Neural cell (in vitro differentiated cells): ENCODE measurements around the gene BRIP1.
"Not testable (repeated sequence)": the region's sequence is repeated elsewhere in the genome, so short reads cannot be mapped to it uniquely, and the experiment has no call there.

ENCODE experiments used
- EP300 ChIP-seq: fragments of 450-650 bp; conservative IDR thresholded peaks from 2 replicates; pipeline ENCODE4 v1.6.1; 2014; ENCODE audit warnings: antibody characterized with exemption, mild to moderate bottlenecking, moderate library complexity; ENCODE audit not compliant: poor library complexity, severe bottlenecking
- EZH2 ChIP-seq: fragments of 200-600, 300-800 bp; shearing (Covaris generic), sonication (generic); IDR thresholded peaks from 2 replicates; pipeline ENCODE4 v1.6.1; 2014; ENCODE audit warnings: antibody characterized with exemption, low read length, borderline replicate concordance, mild to moderate bottlenecking; ENCODE audit not compliant: insufficient read depth, poor library complexity, severe bottlenecking
- MXI1 ChIP-seq: fragments of 450-650 bp; conservative IDR thresholded peaks from 2 replicates; pipeline ENCODE4 v1.6.1; 2014; ENCODE audit warnings: antibody characterized with exemption, mild to moderate bottlenecking; ENCODE audit not compliant: poor library complexity, severe bottlenecking
- POLR2AphosphoS5 ChIP-seq: IDR thresholded peaks from 2 replicates; pipeline ENCODE4 v1.6.1; 2012
- SMC3 ChIP-seq: fragments of 450-650 bp; conservative IDR thresholded peaks from 2 replicates; pipeline ENCODE4 v1.6.1; 2014; ENCODE audit warnings: antibody characterized with exemption, mild to moderate bottlenecking, moderate library complexity; ENCODE audit not compliant: poor library complexity
- TF ChIP-seq, protein P1 (sequence below): fragments of 450-650 bp; IDR thresholded peaks from 2 replicates; pipeline ENCODE4 v1.5.1; 2014; ENCODE audit warnings: antibody characterized with exemption, mild to moderate bottlenecking, moderate library complexity; ENCODE audit not compliant: poor library complexity, severe bottlenecking
- TF ChIP-seq, protein P2 (sequence below): IDR thresholded peaks from 2 replicates; pipeline ENCODE4 v1.6.1; 2012; ENCODE audit warnings: borderline replicate concordance

DNA sequence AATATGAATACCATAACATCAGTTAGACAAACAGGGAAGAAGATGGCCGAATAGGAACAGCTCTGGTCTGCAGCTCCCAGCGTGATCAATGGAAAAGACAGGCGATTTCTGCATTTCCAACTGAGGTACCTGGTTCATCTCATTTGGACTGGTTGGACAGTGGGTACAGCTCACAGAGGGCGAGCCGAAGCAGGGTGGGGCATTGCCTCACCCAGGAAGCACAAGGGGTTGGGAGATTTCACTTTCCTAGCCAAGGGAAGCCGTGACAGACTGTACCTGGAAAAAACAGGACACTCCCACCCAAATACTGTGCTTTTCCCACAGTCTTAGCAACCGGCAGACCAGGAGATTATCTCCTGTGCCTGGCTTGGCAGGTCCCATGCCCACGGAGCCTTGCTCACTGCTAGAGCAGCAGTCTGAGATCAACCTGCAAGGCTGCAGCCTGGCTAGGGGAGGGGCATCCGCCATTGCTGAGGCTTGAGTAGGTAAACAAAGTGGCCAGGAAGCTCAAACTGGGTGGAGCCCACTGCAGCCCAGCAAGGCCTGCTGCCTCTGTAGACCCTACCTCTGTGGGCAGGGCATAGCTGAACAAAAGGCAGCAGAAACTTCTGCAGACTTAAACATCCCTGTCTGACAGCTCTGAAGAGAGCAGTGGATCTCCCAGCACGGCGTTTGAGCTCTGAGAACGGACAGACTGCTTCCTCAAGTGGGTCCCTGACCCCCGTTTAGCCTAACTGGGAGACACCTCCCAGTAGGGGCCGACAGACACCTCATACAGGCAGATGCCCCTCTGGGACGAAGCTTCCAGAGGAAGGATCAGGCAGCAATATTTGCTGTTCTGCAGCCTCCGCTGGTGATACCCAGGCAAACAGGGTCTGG, 190.1 kb downstream of the BRIP1 start:
- not testable (repeated sequence) for TF ChIP-seq SMC3, EP300, EZH2, POLR2AphosphoS5, MXI1
- TF ChIP-seq, protein P1, sequence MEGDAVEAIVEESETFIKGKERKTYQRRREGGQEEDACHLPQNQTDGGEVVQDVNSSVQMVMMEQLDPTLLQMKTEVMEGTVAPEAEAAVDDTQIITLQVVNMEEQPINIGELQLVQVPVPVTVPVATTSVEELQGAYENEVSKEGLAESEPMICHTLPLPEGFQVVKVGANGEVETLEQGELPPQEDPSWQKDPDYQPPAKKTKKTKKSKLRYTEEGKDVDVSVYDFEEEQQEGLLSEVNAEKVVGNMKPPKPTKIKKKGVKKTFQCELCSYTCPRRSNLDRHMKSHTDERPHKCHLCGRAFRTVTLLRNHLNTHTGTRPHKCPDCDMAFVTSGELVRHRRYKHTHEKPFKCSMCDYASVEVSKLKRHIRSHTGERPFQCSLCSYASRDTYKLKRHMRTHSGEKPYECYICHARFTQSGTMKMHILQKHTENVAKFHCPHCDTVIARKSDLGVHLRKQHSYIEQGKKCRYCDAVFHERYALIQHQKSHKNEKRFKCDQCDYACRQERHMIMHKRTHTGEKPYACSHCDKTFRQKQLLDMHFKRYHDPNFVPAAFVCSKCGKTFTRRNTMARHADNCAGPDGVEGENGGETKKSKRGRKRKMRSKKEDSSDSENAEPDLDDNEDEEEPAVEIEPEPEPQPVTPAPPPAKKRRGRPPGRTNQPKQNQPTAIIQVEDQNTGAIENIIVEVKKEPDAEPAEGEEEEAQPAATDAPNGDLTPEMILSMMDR: not testable (repeated sequence)
- TF ChIP-seq, protein P2, sequence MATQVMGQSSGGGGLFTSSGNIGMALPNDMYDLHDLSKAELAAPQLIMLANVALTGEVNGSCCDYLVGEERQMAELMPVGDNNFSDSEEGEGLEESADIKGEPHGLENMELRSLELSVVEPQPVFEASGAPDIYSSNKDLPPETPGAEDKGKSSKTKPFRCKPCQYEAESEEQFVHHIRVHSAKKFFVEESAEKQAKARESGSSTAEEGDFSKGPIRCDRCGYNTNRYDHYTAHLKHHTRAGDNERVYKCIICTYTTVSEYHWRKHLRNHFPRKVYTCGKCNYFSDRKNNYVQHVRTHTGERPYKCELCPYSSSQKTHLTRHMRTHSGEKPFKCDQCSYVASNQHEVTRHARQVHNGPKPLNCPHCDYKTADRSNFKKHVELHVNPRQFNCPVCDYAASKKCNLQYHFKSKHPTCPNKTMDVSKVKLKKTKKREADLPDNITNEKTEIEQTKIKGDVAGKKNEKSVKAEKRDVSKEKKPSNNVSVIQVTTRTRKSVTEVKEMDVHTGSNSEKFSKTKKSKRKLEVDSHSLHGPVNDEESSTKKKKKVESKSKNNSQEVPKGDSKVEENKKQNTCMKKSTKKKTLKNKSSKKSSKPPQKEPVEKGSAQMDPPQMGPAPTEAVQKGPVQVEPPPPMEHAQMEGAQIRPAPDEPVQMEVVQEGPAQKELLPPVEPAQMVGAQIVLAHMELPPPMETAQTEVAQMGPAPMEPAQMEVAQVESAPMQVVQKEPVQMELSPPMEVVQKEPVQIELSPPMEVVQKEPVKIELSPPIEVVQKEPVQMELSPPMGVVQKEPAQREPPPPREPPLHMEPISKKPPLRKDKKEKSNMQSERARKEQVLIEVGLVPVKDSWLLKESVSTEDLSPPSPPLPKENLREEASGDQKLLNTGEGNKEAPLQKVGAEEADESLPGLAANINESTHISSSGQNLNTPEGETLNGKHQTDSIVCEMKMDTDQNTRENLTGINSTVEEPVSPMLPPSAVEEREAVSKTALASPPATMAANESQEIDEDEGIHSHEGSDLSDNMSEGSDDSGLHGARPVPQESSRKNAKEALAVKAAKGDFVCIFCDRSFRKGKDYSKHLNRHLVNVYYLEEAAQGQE: not testable (repeated sequence)
